Progenitor cell of endocrine pancreas (in vitro differentiated cells): Measurements from ENCODE around the gene LSMEM2. TPM values are rescaled to one million over a fixed set of nuclear protein-coding genes. Genes with fewer than 3 reads are reported as not detected.

ENCODE experiments used
- DNase-seq: peaks from one replicate; pipeline ENCODE4 v3.0.0; 2021; ENCODE audit warnings: low spot score; ENCODE audit not compliant: unreplicated experiment
- H3K27ac Mint-ChIP-seq: 2 replicates; pipeline ENCODE4 v1.8.0; 2021; ENCODE audit warnings: mild to moderate bottlenecking, moderate library complexity, mixed read lengths
- H3K27me3 Mint-ChIP-seq: 2 replicates; pipeline ENCODE4 v1.8.0; 2021; ENCODE audit warnings: mixed read lengths
- H3K36me3 Mint-ChIP-seq: 2 replicates; pipeline ENCODE4 v1.8.0; 2022; ENCODE audit warnings: mixed read lengths; ENCODE audit not compliant: insufficient read depth
- H3K4me1 Mint-ChIP-seq: 2 replicates; pipeline ENCODE4 v1.8.0; 2021; ENCODE audit warnings: low read depth, mixed read lengths
- H3K4me3 Mint-ChIP-seq: 2 replicates; pipeline ENCODE4 v1.8.0; 2021; ENCODE audit warnings: low read depth, mild to moderate bottlenecking, moderate library complexity, mixed read lengths
- H3K9me3 Mint-ChIP-seq: 2 replicates; pipeline ENCODE4 v1.8.0; 2021; ENCODE audit warnings: low read depth, mixed read lengths
- CTCF ChIP-seq: fragments of 200-600 bp; sonication (generic); IDR thresholded peaks from one replicate; pipeline ENCODE4 v1.5.0; 2021; ENCODE audit warnings: antibody characterized with exemption, mild to moderate bottlenecking; ENCODE audit not compliant: unreplicated experiment
- total RNA-seq: library from RNA; stranded (reverse); gene quantifications from 2 replicates; pipeline ENCODE4 v1.2.1, GENCODE V29; 2021

Gene LSMEM2
- total RNA-seq, 1 donor from 2014 or later: not detected

- H3K4me1 Mint-ChIP-seq: peaks cover 43% of the 10 kb centered on the region
- H3K4me3 Mint-ChIP-seq: no peak overlapping the region
These were observed 16.1 kb upstream of the LSMEM2 start for GRCh38 chr3:50262778-50263177.

DNA sequence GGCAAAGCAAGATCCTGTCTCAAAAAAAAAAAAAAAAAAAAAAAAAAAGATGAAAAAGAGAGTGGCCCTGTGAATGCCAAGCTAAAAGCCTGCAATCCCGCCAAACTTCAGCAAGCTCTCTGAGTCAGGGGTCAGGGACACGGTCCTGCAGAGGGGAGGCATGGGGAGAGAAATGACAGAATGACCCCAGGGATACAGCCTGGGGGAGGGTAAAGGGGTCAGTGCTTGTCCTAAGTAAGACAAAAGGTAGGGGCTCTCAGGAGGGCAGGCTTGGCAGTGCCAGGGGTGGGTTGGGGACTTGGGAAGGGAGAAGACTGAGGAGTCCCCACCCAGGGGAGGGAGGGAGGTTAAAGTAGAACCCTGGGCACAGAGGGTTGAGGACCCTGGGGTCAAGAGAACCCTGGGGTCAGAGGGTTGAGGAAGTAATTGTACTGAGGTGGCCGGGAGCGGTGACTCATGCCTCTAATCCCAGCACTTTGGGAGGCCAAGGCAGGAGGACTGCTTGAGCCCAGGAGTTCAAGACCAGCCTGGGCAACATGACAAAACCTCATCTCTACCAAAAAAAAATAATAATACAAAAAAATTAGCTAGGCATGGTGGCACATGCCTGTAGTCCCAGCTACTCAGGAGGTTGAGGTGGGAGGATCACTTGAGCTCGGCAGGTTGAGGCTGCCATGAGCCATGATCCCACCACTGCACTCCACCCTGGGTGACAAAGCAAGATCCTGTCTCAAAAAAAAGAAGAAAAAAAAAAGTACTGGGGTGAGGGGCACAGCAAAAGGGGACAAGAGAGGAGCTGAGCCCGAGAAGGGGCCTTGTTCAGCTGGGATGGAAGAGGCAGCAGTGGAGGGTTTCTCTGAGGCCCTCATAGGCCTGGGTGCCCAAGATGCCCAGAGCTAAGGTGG is 15.2 kb upstream of the LSMEM2 start:
- H3K36me3 Mint-ChIP-seq: no peaks in the 10 kb centered on the region
- peak overlapping the region; percentile 35 for H3K4me3 Mint-ChIP-seq
- peaks cover 42% of the 10 kb centered on the region for H3K4me1 Mint-ChIP-seq
- no peaks in the 10 kb centered on the region for H3K9me3 Mint-ChIP-seq
- H3K27me3 Mint-ChIP-seq: peaks cover 2% of the 10 kb centered on the region
- no peak for TF ChIP-seq CTCF
- H3K27ac Mint-ChIP-seq: peak overlapping the region; percentile 98
- DNase-seq: no peak

More at GRCh38 chr3:50262778-50263177, 16.1 kb upstream of the LSMEM2 start:
- no peak for TF ChIP-seq CTCF
- H3K36me3 Mint-ChIP-seq: peaks cover 2% of the 10 kb centered on the region
- DNase-seq: no peak
- no peaks in the 10 kb centered on the region for H3K27me3 Mint-ChIP-seq
- no peaks in the 10 kb centered on the region for H3K9me3 Mint-ChIP-seq
- peak overlapping the region; percentile 86 for H3K27ac Mint-ChIP-seq

- Mint-ChIP-seq H3K27ac (peak overlapping the region; percentile 98), H3K4me1 (peaks cover 38% of the 10 kb centered on the region), H3K27me3 (peaks cover 3% of the 10 kb centered on the region)
These were observed 14.4 kb upstream of the LSMEM2 start for GRCh38 chr3:50264383-50264963.

DNA sequence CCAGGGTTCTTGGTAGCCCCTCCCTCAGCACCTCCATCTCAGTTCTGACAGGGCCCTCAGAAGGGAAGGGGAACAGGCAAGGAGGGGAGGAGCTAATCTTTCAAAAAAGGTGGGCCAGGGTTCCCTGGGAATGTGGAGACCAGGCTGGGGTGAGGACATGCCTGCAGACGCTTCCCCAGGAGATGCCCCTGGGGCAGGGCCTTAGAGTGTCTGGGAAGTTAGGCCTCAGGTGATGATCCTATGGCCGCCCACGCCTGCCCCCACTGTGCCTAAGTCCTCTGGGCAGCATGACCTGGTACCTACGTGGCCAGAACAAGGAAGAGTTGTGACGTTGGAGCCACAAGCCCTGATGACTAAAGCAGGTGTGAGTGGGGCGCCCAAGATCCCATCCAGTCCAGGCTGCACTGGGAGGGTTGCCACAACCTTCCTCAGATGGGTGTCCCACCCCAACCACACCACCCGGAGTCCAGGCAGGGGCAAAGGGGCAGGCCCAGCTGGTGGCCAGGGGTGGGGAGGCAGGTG is 13.9 kb upstream of the LSMEM2 start:
- TF ChIP-seq CTCF: no peak
- Mint-ChIP-seq H3K4me1 (peaks cover 39% of the 10 kb centered on the region), H3K4me3 (peak overlapping the region; percentile 38), H3K36me3 (no peaks in the 10 kb centered on the region), H3K9me3 (no peaks in the 10 kb centered on the region), H3K27me3 (peaks cover 3% of the 10 kb centered on the region), H3K27ac (peak overlapping the region; percentile 98)
- no peak for DNase-seq

More at GRCh38 chr3:50264383-50264963, 14.4 kb upstream of the LSMEM2 start:
- no peak for TF ChIP-seq CTCF
- Mint-ChIP-seq H3K9me3 (no peaks in the 10 kb centered on the region), H3K4me3 (peak overlapping the region; percentile 35), H3K36me3 (no peaks in the 10 kb centered on the region)
- DNase-seq: peak; percentile 77

DNA sequence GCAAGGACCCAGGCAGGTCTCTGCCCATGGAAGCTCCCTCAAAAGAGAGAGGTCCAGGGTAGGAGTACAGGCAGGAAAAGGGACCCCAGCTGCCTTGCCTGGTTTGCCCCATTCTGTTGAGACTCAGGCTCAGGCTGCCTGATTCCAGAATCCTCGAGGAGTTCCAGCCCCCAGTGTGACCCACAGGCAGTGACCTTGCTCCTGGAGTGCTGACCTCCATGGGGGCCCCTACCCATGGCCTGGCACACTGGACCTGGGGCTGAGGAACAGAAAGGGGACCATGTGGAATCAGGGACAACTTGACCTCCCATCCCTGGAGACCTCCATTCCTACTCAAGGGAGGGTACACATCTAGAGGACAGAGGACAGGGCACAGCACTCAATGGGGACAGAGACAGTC is 13.3 kb upstream of the LSMEM2 start:
- Mint-ChIP-seq H3K36me3 (no peaks in the 10 kb centered on the region), H3K9me3 (no peaks in the 10 kb centered on the region), H3K4me3 (no peak overlapping the region), H3K27ac (peak overlapping the region; percentile 92), H3K4me1 (peaks cover 39% of the 10 kb centered on the region), H3K27me3 (peaks cover 3% of the 10 kb centered on the region)
- no peak for DNase-seq
- no peak for TF ChIP-seq CTCF
